ENCODE data around the gene ACVR1B.

- TF ChIP-seq, protein P1, sequence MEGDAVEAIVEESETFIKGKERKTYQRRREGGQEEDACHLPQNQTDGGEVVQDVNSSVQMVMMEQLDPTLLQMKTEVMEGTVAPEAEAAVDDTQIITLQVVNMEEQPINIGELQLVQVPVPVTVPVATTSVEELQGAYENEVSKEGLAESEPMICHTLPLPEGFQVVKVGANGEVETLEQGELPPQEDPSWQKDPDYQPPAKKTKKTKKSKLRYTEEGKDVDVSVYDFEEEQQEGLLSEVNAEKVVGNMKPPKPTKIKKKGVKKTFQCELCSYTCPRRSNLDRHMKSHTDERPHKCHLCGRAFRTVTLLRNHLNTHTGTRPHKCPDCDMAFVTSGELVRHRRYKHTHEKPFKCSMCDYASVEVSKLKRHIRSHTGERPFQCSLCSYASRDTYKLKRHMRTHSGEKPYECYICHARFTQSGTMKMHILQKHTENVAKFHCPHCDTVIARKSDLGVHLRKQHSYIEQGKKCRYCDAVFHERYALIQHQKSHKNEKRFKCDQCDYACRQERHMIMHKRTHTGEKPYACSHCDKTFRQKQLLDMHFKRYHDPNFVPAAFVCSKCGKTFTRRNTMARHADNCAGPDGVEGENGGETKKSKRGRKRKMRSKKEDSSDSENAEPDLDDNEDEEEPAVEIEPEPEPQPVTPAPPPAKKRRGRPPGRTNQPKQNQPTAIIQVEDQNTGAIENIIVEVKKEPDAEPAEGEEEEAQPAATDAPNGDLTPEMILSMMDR (IDR thresholded peaks at IDR 0.05; ENCODE audit: low read depth, low read length) = no peak
- no peak for TF ChIP-seq EZH2phosphoT487 (IDR thresholded peaks at IDR 0.05; ENCODE audit: low read depth)
These were observed 44.2 kb upstream of the ACVR1B start, which contains the start of gene ACVRL1 for GRCh38 chr12:51907083-51907855.

Data from OCI-LY3 (cell line).